HG03432 (cell line): ENCODE results near the gene COX11.

Source experiments
- ATAC-seq: cut with Tn5 transposase; IDR thresholded peaks from one replicate; pipeline ENCODE4 v1.9.1; 2021; ENCODE audit warnings: mild to moderate bottlenecking, moderate library complexity; ENCODE audit not compliant: unreplicated experiment

The COX11 gene

GRCh38 chr17:54968988-54969332 lies 506 bp upstream of the COX11 start:
- ATAC-seq: peak; percentile 35

- ATAC-seq: peak; percentile 18
These were observed 713 bp downstream of the COX11 start for GRCh38 chr17:54967621-54968261.

GRCh38 chr17:54956791-54957190 lies 11.7 kb downstream of the COX11 start:
- no peak for ATAC-seq

- no peak for ATAC-seq
These were observed 17.2 kb downstream of the COX11 start for GRCh38 chr17:54951286-54951685.

- no peak for ATAC-seq
These were observed 18.3 kb downstream of the COX11 start for GRCh38 chr17:54950116-54950515.

GRCh38 chr17:54948380-54948779 lies 20.1 kb downstream of the COX11 start:
- peak; percentile 56 for ATAC-seq

GRCh38 chr17:54947396-54947795 lies 21.1 kb downstream of the COX11 start:
- ATAC-seq: no peak

- ATAC-seq: no peak
These were observed 22.8 kb downstream of the COX11 start for GRCh38 chr17:54945671-54946070.

GRCh38 chr17:54945231-54945630 lies 23.2 kb downstream of the COX11 start:
- no peak for ATAC-seq

- ATAC-seq: no peak
These were observed 23.7 kb downstream of the COX11 start for GRCh38 chr17:54944796-54945195.

- ATAC-seq: no peak
These were observed 27.2 kb downstream of the COX11 start for GRCh38 chr17:54941285-54941684.

- ATAC-seq: no peak
These were observed 31.0 kb downstream of the COX11 start for GRCh38 chr17:54937426-54937825.

GRCh38 chr17:54937018-54937417 lies 31.4 kb downstream of the COX11 start:
- no peak for ATAC-seq

- no peak for ATAC-seq
These were observed 33.0 kb downstream of the COX11 start for GRCh38 chr17:54935471-54935870.

- ATAC-seq: no peak
These were observed 34.5 kb downstream of the COX11 start for GRCh38 chr17:54933921-54934320.

GRCh38 chr17:54932711-54933110 lies 35.7 kb downstream of the COX11 start:
- no peak for ATAC-seq

- ATAC-seq: no peak
These were observed 40.9 kb downstream of the COX11 start for GRCh38 chr17:54927525-54927924.

GRCh38 chr17:54924405-54924804 lies 44.0 kb downstream of the COX11 start:
- ATAC-seq: no peak

GRCh38 chr17:54920819-54921218 lies 47.6 kb downstream of the COX11 start:
- peak; percentile 78 for ATAC-seq

GRCh38 chr17:54919425-54919824 lies 49.0 kb downstream of the COX11 start:
- ATAC-seq: no peak

- ATAC-seq: no peak
These were observed 51.7 kb downstream of the COX11 start for GRCh38 chr17:54916721-54917120.
